Kidney (tissue), 14 donors: ENCODE data around the gene HOXC11. TPM values are rescaled to one million over a fixed set of nuclear protein-coding genes. Genes with fewer than 3 reads are reported as not detected.

Experiments
- DNase-seq, 5 donors: peaks; one replicate each; pipeline ENCODE4 v3.0.0-alpha.2; 2013 to 2020
- FAIRE-seq: peaks from 2 replicates; lab custom pipeline; 2012; peaks lifted over from hg19 to GRCh38; lab: Jason Lieb, UNC
- H3K27ac ChIP-seq, 2 donors: one replicate each; pipeline ENCODE4 v1.7.0; 2013; ENCODE audit warnings: low read depth in 2 of 2, low read length in 2 of 2, inconsistent platforms in 1 of 2
- H3K27me3 ChIP-seq: one replicate; pipeline ENCODE4 v1.7.1; 2013; ENCODE audit warnings: low read length, inconsistent platforms; ENCODE audit not compliant: control insufficient read depth, insufficient read depth
- H3K36me3 ChIP-seq, 3 donors: one replicate each; pipeline versions ENCODE4 v1.7.0 to v1.7.1; 2013; ENCODE audit warnings: low read length in 3 of 3, control low read depth in 1 of 3, inconsistent platforms in 1 of 3; ENCODE audit not compliant: insufficient read depth in 3 of 3, control insufficient read depth in 2 of 3
- H3K4me1 ChIP-seq, 3 donors: one replicate each; pipeline versions ENCODE4 v1.7.0 to v1.7.1; 2013; ENCODE audit warnings: low read length in 3 of 3, inconsistent platforms in 1 of 3, low read depth in 1 of 3; ENCODE audit not compliant: control insufficient read depth in 2 of 3, insufficient read depth in 2 of 3
- H3K4me3 ChIP-seq, 3 donors: one replicate each; pipeline versions ENCODE4 v1.7.0 to v1.8.1; 2013; ENCODE audit warnings: low read length in 3 of 3, control low read depth in 1 of 3, inconsistent platforms in 1 of 3
- H3K9ac ChIP-seq, 3 donors: one replicate each; pipeline versions ENCODE4 v1.7.0 to v1.7.1; 2013; ENCODE audit warnings: low read length in 3 of 3, control low read depth in 1 of 3, inconsistent platforms in 1 of 3
- H3K9me3 ChIP-seq, 3 donors: one replicate each; pipeline versions ENCODE4 v1.7.0 to v1.7.1; 2013; ENCODE audit warnings: low read length in 3 of 3, control low read depth in 1 of 3, inconsistent platforms in 1 of 3; ENCODE audit not compliant: control insufficient read depth in 2 of 3, insufficient read depth in 1 of 3
- CTCF ChIP-seq: IDR thresholded peaks from 3 replicates; pipeline ENCODE4 v1.5.1; 2012; ENCODE audit warnings: mild to moderate bottlenecking, moderate library complexity, borderline replicate concordance; ENCODE audit not compliant: insufficient read depth; ENCODE audit errors: extremely low read depth
- intact Hi-C: fragments of 100-400 bp; cut with DNase I; formaldehyde crosslinking; loops from one replicate; pipeline ENCODE4 v1.11.1; 2022
- polyA plus RNA-seq: library from polyadenylated mRNA; stranded (reverse); fragments of 350-450 nt; fragmentation: Illumina TruSeq; extraction: RNeasy Lipid Tissue Mini Kit (QIAGEN cat#74804); gene quantifications from one replicate; pipeline ENCODE4 v1.2.3, GENCODE V29; 2014; ENCODE audit warnings: low read depth, low replicate concordance; ENCODE audit not compliant: insufficient read depth
- total RNA-seq: library from RNA; stranded (reverse); fragmentation: NEBNext Ultra II Directional; extraction: Animal tissue kit (Norgen Biotek cat#: 25700); gene quantifications from one replicate; pipeline ENCODE4 v1.2.1, GENCODE V29; 2021
- donor health status: control.
- donor health status: control.
- donor health status: control.
- donor health status: control.
- donor health status: control.
- donor health status: DM: yes; HTN: yes; CAD: no.
- donor health status: Normal renal cell carcinoma (clear cell type).

HOXC11 gene
- total and polyA plus RNA-seq, 2 donors from 2014 or later = 0.75 to 1.4 TPM

GRCh38 chr12:54015018-54015931 lies 42.3 kb downstream of the HOXC11 start:
- peak overlapping the region in 1 of 3 donors; percentile 51 for H3K4me3 ChIP-seq
- H3K4me1 ChIP-seq = peaks cover 0 to 22% (median 12%) of the 10 kb centered on the region in 3 donors
- peak overlapping the region in 1 of 2 donors; percentile 38 for H3K27ac ChIP-seq
- FAIRE-seq (no peak), DNase-seq (peak in 1 of 5 donors; percentile 31)
- H3K36me3 ChIP-seq = no peaks in the 10 kb centered on the region
- TF ChIP-seq CTCF = no peak
- no peaks in the 10 kb centered on the region for H3K27me3 ChIP-seq
- intact Hi-C loops = no loop called here
- no peak overlapping the region for H3K9ac ChIP-seq
- H3K9me3 ChIP-seq = no peaks in the 10 kb centered on the region

- peak overlapping the region in 1 of 3 donors; percentile 19 for H3K9ac ChIP-seq
- TF ChIP-seq CTCF = no peak
- H3K27me3 ChIP-seq = no peaks in the 10 kb centered on the region
- H3K27ac ChIP-seq = peak overlapping the region; percentile 43 to 52
- FAIRE-seq (no peak), DNase-seq (peak in 1 of 5 donors; percentile 70)
- peak overlapping the region; percentile 26 to 37 (median 29) for H3K4me3 ChIP-seq
- H3K4me1 ChIP-seq = peaks cover 0 to 25% (median 13%) of the 10 kb centered on the region in 3 donors
- no peaks in the 10 kb centered on the region for H3K9me3 ChIP-seq
- H3K36me3 ChIP-seq = no peaks in the 10 kb centered on the region
- intact Hi-C loops = no loop called here
Observed at GRCh38 chr12:54016051-54016450, 43.1 kb downstream of the HOXC11 start.

- peak overlapping the region in 2 of 3 donors; percentile 19 to 72 for H3K9ac ChIP-seq
- no peaks in the 10 kb centered on the region for H3K9me3 ChIP-seq
- FAIRE-seq (no peak), DNase-seq (peak; percentile 85 to 97 (median 93))
- no peaks in the 10 kb centered on the region for H3K36me3 ChIP-seq
- TF ChIP-seq CTCF = no peak
- peaks cover 0 to 25% (median 13%) of the 10 kb centered on the region in 3 donors for H3K4me1 ChIP-seq
- H3K27me3 ChIP-seq = no peaks in the 10 kb centered on the region
- H3K4me3 ChIP-seq = peak overlapping the region; percentile 70 to 87 (median 83)
- intact Hi-C loops = no loop called here
- H3K27ac ChIP-seq = peak overlapping the region; percentile 43 to 52
Observed at GRCh38 chr12:54016478-54016964, 43.6 kb downstream of the HOXC11 start.
